ENCODE measurements around the gene VKORC1.

Gene VKORC1

DNA sequence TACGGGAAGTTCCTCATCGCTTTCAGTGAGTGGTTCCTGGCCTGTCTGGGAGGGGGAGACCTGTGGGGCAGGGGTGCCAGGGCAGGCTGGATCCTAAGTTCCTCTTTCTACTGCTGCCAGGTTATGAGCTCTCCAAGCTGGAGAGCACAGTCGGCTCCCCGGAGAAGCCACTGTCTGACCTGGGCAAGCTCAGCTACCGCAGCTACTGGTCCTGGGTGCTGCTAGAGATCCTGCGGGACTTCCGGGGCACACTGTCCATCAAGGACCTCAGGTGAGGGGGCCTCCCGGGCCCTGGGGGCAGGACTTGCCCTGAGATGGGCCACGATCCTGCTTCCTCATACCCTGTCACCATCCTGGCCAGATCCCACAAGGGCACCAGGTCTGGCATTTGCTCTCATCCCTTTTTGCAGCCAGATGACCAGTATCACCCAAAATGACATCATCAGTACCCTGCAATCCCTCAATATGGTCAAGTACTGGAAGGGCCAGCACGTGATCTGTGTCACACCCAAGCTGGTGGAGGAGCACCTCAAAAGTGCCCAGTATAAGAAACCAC lies 35.8 kb upstream of the VKORC1 start:
- DNase-seq (ENCODE audit: low spot score) = no peak

DNA sequence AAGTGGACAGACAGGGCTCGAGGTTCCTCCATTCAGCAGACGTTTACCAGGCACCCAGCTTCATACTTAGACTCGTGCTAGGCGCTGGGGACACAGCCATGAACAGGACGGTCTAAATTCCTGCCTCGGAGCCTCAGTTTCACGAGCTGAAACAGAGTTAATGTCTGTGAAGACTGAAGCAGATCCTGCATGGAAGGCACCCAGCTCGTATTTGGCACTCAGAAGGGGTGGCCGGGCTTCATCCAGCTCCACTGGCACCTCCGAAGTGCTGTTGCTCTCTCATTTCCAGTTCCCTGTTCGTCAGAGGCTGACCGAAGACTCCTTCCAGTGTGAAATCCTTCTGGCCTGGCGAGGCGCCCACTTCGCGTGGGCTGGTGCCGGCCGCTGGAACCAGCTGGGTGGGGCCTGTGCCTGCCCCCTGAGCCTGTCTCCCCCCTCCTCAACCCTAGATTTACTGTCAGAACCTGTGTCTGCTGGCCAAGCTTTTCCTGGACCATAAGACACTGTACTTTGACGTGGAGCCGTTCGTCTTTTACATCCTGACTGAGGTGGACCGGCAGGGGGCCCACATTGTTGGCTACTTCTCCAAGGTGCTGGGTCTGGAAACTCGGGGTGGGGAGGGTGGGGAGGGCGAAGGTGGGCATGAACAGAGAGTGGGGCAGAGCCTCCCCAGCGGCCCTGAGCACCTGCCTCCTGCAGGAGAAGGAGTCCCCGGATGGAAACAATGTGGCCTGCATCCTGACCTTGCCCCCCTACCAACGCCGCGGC lies 35.2 kb upstream of the VKORC1 start:
- DNase-seq (ENCODE audit: low spot score) = no peak

GRCh38 chr16:31128711-31129567 lies 34.3 kb upstream of the VKORC1 start:
- no peak for DNase-seq (ENCODE audit: low spot score)

DNA sequence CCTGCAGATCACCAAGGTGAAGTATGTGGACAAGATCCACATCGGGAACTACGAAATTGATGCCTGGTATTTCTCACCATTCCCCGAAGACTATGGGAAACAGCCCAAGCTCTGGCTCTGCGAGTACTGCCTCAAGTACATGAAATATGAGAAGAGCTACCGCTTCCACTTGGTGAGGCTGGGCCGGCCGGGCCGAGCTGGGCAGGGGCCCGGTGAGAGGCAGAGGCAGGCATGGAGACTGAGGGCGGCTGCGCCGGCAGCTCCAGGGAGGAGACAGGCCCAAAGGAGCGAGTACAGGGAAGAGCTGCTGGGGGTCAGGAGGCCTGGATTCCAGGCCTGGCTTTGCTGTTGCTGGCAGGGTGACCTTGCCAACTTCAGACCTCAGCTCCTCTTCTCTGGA lies 32.6 kb upstream of the VKORC1 start:
- no peak for DNase-seq (ENCODE audit: low spot score)

- no peak for DNase-seq (ENCODE audit: low spot score)
Observed at GRCh38 chr16:31125844-31126243, 31.2 kb upstream of the VKORC1 start.

- no peak for DNase-seq (ENCODE audit: low spot score)
Observed at GRCh38 chr16:31120129-31120528, 25.5 kb upstream of the VKORC1 start.

- DNase-seq (ENCODE audit: low spot score) = no peak
Observed at GRCh38 chr16:31118223-31119155, 23.9 kb upstream of the VKORC1 start.

DNA sequence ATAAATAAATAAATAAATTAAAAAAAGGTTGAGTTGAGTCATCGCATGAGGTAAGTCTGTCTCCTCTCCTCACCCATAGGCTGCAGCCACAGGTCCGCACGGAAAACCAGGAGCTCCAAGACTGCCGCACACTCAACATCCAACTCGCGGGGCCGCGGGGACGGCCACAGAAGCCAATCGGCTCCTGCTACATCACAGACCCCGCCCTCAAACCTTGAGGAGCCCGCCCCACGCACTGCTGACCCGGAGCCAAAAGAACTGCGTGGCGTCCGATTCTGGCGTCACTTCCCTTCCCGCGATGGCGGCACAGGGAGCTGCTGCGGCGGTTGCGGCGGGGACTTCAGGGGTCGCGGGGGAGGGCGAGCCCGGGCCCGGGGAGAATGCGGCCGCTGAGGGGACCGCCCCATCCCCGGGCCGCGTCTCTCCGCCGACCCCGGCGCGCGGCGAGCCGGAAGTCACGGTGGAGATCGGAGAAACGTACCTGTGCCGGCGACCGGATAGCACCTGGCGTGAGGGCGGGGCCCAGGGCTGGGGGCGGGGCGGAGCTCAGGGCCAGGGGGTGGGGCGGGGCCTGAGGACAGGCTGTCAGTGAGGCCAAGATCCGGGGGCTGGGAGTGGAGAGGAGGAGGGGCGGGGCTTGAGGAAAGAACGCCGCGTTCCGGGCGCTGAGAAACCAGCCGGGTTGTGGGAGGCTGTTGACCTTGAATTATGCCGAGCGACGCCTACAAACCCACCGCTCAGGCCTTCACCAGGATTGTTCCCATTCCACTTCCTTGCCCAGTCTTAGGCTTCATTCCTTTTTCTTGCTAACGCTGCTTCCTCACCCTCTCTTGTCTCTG lies 23.0 kb upstream of the VKORC1 start, which contains the start of gene KAT8:
Gene KAT8 (plus strand): TSS at position 281 of the 839 bp plus-strand sequence. CDS start 18 bp downstream, at position 299.
- peak; percentile 98 for DNase-seq (ENCODE audit: low spot score)

DNA sequence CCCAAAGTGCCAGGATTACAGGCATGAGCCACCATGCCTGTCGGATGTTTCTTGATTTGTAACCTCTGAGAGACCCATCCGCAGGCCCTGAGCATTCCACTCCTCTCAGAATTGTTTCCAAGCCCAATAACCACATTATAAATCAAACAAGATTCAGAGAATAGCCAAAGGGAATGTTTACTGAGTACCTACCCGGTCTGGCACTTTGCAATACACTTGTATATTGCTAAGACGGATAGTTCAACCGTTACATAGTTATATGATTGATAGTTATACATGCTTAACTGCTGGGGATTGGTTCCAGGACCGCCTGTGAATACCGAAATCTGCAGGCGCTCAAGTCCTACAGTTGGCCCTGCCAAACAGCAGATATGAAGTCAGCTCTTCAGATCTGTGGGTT lies 19.9 kb upstream of the VKORC1 start:
- no peak for DNase-seq (ENCODE audit: low spot score)

- no peak for DNase-seq (ENCODE audit: low spot score)
Observed at GRCh38 chr16:31113121-31114120, 18.8 kb upstream of the VKORC1 start.

DNA sequence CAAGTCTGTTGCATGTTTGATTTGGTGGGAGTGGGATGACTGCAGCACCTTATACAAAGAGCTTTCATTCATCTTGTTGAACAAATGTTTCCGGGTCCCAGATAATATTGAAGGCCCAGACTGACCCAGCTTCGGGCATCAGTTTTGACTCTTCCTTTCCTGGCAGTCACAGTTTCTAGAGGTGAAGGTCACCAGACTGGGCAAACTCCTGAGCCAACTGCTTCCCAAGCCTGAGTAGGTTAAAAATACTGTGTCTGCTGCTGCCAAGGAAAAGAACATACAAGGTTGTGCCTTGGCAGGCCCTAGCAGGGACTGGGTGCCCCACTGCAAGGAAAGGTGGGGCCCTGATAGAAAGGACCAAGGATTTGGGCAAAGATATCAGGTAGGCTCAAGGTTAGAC lies 18.1 kb upstream of the VKORC1 start:
- no peak for DNase-seq (ENCODE audit: low spot score)

- DNase-seq (ENCODE audit: low spot score) = no peak
Observed at GRCh38 chr16:31111881-31112466, 17.4 kb upstream of the VKORC1 start.

DNA sequence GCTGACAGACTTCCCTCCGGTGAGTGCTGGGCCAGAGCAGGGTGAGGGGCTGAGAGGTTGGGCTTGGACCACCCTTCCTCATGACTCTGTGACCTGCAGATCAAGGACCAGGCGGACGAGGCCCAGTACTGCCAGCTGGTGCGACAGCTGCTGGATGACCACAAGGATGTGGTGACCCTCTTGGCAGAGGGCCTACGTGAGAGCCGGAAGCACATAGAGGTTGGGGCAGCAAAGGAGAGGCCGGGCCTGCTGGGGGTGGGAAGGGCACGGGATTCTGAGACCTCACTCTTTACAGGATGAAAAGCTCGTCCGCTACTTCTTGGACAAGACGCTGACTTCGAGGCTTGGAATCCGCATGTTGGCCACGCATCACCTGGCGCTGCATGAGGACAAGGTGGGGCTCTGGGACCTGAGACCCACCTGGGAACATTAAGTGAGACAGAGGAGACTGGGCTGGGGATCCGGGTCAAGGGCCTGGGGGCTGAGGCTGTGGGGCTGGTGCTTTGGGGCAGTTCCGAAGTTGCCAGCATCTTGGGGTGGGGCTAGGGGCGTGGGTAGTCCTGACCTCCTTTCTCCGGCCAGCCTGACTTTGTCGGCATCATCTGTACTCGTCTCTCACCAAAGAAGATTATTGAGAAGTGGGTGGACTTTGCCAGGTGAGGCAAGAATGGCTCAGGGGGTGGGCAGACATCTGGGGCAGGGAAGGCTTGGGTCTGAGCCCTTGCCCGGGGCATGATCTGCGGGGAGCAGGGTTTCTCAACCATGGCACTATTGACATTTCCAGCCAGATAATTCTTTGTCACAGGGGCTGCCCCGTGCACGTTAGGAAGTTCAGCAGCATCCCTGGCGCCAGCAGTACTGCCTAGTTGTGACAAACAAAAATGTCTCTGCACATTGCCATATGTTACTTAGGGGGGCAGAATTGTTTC lies 15.8 kb upstream of the VKORC1 start:
- no peak for DNase-seq (ENCODE audit: low spot score)

DNA sequence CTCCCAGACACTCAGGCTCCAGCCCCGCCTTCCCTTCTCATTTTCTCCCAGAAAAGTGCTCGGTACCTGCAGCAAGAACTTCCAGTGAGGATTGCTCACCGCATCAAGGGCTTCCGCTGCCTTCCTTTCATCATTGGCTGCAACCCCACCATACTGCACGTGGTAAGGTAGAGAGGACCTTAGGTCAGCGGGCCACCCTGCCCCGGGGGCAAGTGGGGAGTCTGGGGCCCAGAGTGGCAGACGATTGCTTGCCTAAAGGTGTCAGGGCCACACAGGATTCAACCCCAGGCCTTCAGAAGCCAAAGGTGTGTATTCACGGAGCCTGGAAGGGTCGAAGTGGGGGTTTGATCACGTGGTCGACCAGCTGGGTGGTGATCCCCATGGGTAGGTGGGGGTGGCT lies 15.0 kb upstream of the VKORC1 start:
- DNase-seq (ENCODE audit: low spot score) = no peak

GRCh38 chr16:31108794-31109558 lies 14.4 kb upstream of the VKORC1 start:
- no peak for DNase-seq (ENCODE audit: low spot score)

DNA sequence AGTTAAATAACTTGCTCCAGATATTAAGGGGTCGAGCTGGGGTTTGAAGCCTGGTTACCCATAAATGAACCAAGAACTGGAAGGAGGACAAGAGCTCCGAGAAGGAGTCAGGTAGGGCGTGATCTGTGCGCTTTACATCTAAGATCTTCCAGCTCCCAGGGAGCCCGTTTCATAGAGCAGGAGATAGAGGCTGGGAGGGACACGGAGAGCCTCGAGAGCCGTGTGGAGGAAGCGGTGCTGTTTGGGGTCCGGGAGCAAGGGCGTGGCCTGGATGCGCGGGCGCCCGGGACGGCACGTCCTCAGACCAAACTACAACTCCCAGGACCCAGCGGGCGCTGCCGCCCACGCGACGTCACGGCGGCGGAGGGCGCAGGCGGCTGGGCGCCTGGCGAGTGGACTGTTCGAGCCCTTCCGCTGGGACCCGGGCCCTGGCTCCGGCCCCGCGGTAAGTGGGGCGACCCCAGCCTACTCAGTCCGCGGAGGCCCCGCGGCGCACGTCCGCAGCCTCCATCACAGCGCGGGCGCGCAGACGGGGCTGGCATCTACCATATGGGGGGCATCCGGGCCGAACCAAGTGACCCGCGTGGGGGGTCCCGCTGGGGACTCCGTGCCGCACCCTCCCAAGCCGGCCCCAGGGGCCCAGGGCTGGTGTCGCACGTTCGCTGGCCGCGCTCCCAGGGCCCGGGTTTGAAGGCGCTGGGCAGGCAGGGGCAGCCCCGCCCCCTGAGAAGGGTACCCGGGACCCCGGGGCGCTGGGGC lies 13.6 kb upstream of the VKORC1 start, which contains the start of gene BCKDK:
Gene BCKDK (plus strand): TSS at position 352 of the 759 bp plus-strand sequence. CDS start 838 bp downstream, outside the sequence.
- peak; percentile 81 for DNase-seq (ENCODE audit: low spot score)

All from SK-N-DZ (cell line).